Smooth muscle cell (in vitro differentiated cells): ENCODE data around the gene RGS7. TPM values are rescaled to one million over a fixed set of nuclear protein-coding genes. Genes with fewer than 3 reads are reported as not detected.

Experiments
- DNase-seq: peaks from one replicate; lab custom pipeline; 2025; ENCODE audit not compliant: unreplicated experiment; lab: John Stamatoyannopoulos, UW
- H2AFZ ChIP-seq: fragments of 200-600 bp; sonication (generic); 2 replicates; pipeline ENCODE4 v1.6.0; 2016; ENCODE audit warnings: antibody characterized with exemption, low read depth, mild to moderate bottlenecking
- H3F3A ChIP-seq: fragments of 200-600 bp; sonication (generic); 2 replicates; pipeline ENCODE4 v1.6.0; 2017; ENCODE audit warnings: antibody characterized with exemption, low read depth
- H3K27ac ChIP-seq: fragments of 200-600 bp; sonication (generic); 2 replicates; pipeline ENCODE4 v1.5.1; 2016; ENCODE audit warnings: low read depth, mild to moderate bottlenecking
- H3K27me3 ChIP-seq: fragments of 200-600 bp; sonication (generic); 2 replicates; pipeline ENCODE4 v1.6.1; 2016; ENCODE audit warnings: low read depth, mild to moderate bottlenecking
- H3K36me3 ChIP-seq: fragments of 200-600 bp; sonication (generic); 2 replicates; pipeline ENCODE4 v1.5.1; 2016; ENCODE audit warnings: low read depth
- H3K4me1 ChIP-seq: fragments of 200-600 bp; sonication (generic); 2 replicates; pipeline ENCODE4 v1.5.1; 2016; ENCODE audit warnings: low read depth
- H3K4me2 ChIP-seq: fragments of 200-600 bp; sonication (generic); 2 replicates; pipeline ENCODE4 v1.6.0; 2016; ENCODE audit warnings: mild to moderate bottlenecking
- H3K4me3 ChIP-seq: fragments of 200-600 bp; sonication (generic); 2 replicates; pipeline ENCODE4 v1.5.1; 2016; ENCODE audit warnings: mild to moderate bottlenecking
- H3K79me2 ChIP-seq: fragments of 200-600 bp; sonication (generic); 2 replicates; pipeline ENCODE4 v1.6.0; 2016; ENCODE audit warnings: low read depth, mild to moderate bottlenecking
- H3K9ac ChIP-seq: fragments of 200-600 bp; sonication (generic); 2 replicates; pipeline ENCODE4 v1.6.0; 2016; ENCODE audit warnings: low read depth
- H3K9me3 ChIP-seq: fragments of 200-600 bp; sonication (generic); replicated peaks from 2 replicates; pipeline ENCODE4 v1.5.1; 2016; ENCODE audit warnings: low read depth
- H4K20me1 ChIP-seq: fragments of 200-600 bp; sonication (generic); 2 replicates; pipeline ENCODE4 v1.6.0; 2016; ENCODE audit warnings: low read depth
- WGBS: methylation state at CpG from one replicate; pipeline ENCODE4 v1.1.7; 2016; ENCODE audit warnings: low lambda C conversion rate; 5-methylcytosine and 5-hydroxymethylcytosine counted together
- polyA plus RNA-seq: library from polyadenylated mRNA; unstranded; fragments of >200 nt; fragmentation: Nextera tagmentation; extraction: Ambion mirVana; gene quantifications from 2 replicates; pipeline ENCODE4 v1.2.1, GENCODE V29; 2016
- total RNA-seq: library from RNA; depleted of rRNA; stranded (reverse); fragments of >200 nt; gene quantifications from 2 replicates; pipeline ENCODE4 v1.2.3, GENCODE V29; 2014
- TF ChIP-seq, protein P1 (sequence below): fragments of 200-600 bp; sonication (generic); IDR thresholded peaks from 2 replicates; pipeline ENCODE4 v1.5.1; 2017; ENCODE audit warnings: borderline replicate concordance, mild to moderate bottlenecking, antibody characterized with exemption; ENCODE audit not compliant: insufficient read depth, poor library complexity, severe bottlenecking

The RGS7 gene
- total and polyA plus RNA-seq, 2 experiments from 2014 or later = 0.16 TPM; not detected in 1

DNA sequence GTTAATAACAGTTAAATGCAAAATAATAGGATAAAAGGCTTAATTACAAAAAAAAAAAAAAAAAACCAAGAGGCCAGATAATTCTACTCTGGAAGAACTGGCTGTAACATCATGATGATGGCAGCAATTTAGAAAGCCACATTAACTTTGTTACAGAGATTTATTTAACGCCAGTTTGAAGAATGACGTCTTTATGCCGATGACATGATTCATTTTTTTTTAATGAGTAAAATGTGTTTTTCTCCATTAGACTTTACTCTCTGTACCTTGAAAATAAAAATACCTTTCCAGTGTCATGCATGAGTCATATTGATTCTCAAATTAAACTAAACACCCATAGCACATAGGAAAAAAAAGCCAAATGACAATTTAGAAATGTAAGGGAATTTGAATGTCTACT lies 226.1 kb downstream of the RGS7 start:
- H3K9me3 ChIP-seq = no peaks in the 10 kb centered on the region
- H3F3A ChIP-seq = no peaks in the 10 kb centered on the region
- TF ChIP-seq, protein P1, sequence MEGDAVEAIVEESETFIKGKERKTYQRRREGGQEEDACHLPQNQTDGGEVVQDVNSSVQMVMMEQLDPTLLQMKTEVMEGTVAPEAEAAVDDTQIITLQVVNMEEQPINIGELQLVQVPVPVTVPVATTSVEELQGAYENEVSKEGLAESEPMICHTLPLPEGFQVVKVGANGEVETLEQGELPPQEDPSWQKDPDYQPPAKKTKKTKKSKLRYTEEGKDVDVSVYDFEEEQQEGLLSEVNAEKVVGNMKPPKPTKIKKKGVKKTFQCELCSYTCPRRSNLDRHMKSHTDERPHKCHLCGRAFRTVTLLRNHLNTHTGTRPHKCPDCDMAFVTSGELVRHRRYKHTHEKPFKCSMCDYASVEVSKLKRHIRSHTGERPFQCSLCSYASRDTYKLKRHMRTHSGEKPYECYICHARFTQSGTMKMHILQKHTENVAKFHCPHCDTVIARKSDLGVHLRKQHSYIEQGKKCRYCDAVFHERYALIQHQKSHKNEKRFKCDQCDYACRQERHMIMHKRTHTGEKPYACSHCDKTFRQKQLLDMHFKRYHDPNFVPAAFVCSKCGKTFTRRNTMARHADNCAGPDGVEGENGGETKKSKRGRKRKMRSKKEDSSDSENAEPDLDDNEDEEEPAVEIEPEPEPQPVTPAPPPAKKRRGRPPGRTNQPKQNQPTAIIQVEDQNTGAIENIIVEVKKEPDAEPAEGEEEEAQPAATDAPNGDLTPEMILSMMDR = no peak
- WGBS = 95% methylated on average over 3 of the region's 3 CpGs
- H2AFZ ChIP-seq = no peak overlapping the region
- H3K27me3 ChIP-seq = no peaks in the 10 kb centered on the region
- H3K27ac ChIP-seq = no peak overlapping the region
- H3K4me3 ChIP-seq = no peak overlapping the region
- H3K36me3 ChIP-seq = no peaks in the 10 kb centered on the region
- H3K4me1 ChIP-seq = no peaks in the 10 kb centered on the region
- no peaks in the 10 kb centered on the region for H3K79me2 ChIP-seq
- no peak for DNase-seq
- no peak overlapping the region for H3K9ac ChIP-seq
- H3K4me2 ChIP-seq = no peak overlapping the region
- H4K20me1 ChIP-seq = no peaks in the 10 kb centered on the region

DNA sequence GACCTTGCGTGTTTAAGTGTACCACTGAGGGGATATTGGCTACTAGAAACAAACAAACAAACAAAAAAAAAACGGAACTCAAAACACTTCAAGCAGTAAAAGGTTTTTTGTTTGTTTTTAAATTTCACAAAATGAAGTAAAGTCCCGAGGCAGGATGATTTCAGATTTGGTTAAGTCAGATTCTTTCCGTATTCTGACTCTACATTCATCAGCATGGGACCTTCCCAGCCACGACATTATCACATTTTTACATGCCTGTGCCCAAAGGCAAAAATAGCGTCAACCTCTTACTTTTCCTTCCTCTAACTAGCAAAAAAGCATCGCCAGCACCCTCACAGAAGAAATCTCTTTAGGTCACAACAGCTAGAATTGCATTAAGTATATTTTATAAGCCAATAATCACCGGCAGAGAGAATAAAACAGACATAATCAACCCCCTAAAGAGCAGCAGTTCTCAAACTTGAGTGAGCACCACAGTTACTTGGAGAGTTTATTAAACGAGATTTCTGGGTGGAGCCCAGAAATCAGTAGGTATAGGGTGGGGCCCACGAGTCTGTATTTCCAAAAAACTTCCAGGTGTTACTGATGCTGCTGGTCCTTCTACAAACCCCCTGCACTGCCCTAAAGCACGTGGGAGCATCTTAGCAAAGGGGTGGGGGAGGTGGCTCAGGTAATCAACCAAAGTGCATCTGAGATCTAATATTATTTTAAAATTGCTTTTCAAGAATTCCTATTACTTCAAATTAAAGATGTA lies 227.6 kb downstream of the RGS7 start:
- H3K4me1 ChIP-seq = no peaks in the 10 kb centered on the region
- H3K27me3 ChIP-seq = no peaks in the 10 kb centered on the region
- H3K36me3 ChIP-seq = no peaks in the 10 kb centered on the region
- H3K9ac ChIP-seq = no peak overlapping the region
- no peak overlapping the region for H2AFZ ChIP-seq
- no peaks in the 10 kb centered on the region for H3F3A ChIP-seq
- no peak overlapping the region for H3K4me2 ChIP-seq
- TF ChIP-seq, protein P1 = no peak
- H3K79me2 ChIP-seq = no peaks in the 10 kb centered on the region
- H3K4me3 ChIP-seq = no peak overlapping the region
- H3K9me3 ChIP-seq = no peaks in the 10 kb centered on the region
- H3K27ac ChIP-seq = no peak overlapping the region
- no peak for DNase-seq
- no peaks in the 10 kb centered on the region for H4K20me1 ChIP-seq
- WGBS = 65% methylated on average over 11 of the region's 11 CpGs

DNA sequence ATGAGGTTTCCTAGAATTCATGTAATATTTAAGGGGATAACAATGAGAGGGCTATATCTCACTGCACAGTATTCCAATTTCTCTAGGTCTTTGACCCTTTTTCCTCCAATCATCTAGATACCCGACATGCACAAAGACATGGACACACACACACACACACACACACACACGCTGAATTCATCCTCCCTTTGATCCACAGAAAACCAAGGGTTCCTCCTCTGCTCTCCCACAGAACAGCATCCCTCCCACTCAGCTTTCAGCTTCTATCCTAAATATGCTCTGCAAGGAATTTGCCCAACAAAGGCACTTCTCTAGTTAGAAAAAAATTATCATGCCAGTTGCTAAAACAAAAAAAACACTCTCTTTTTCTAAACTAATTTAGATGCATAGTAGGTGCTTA lies 231.7 kb downstream of the RGS7 start:
- H2AFZ ChIP-seq = no peak overlapping the region
- no peak overlapping the region for H3K27ac ChIP-seq
- H3K9me3 ChIP-seq = no peaks in the 10 kb centered on the region
- no peak overlapping the region for H3K9ac ChIP-seq
- no peak overlapping the region for H3K4me2 ChIP-seq
- H3K4me3 ChIP-seq = no peak overlapping the region
- H4K20me1 ChIP-seq = no peaks in the 10 kb centered on the region
- 100% methylated on average over 2 of the region's 2 CpGs for WGBS
- DNase-seq = no peak
- no peaks in the 10 kb centered on the region for H3K36me3 ChIP-seq
- H3F3A ChIP-seq = no peaks in the 10 kb centered on the region
- no peaks in the 10 kb centered on the region for H3K27me3 ChIP-seq
- H3K79me2 ChIP-seq = no peaks in the 10 kb centered on the region
- H3K4me1 ChIP-seq = no peaks in the 10 kb centered on the region
- TF ChIP-seq, protein P1 = no peak

DNA sequence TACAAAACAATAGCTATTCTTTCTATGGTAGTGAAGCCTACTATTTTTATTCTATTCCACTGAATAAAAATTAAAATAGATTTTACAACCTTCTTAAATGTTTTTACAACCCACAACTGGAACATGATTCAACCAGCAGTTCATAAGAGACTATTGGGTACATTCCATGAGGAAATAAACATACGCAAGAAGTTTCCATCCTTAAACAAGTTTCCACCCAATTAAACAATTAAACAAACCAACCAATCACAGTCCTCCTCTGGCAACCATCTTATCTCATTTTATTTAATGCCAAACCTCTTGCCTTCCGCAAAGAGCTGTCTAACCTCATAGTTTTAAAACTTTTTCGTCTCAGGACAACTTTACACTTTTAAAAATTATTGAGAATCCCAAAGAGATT lies 239.0 kb downstream of the RGS7 start:
- H3F3A ChIP-seq = no peaks in the 10 kb centered on the region
- TF ChIP-seq, protein P1 = no peak
- no peak for DNase-seq

More for the DNA sequence above, 239.0 kb downstream of the RGS7 start:
- Histone ChIP-seq H3K4me3 (no peak overlapping the region), H4K20me1 (no peaks in the 10 kb centered on the region), H3K9ac (no peak overlapping the region), H3K4me2 (no peak overlapping the region), H3K36me3 (no peaks in the 10 kb centered on the region), H3K27me3 (no peaks in the 10 kb centered on the region), H3K27ac (no peak overlapping the region), H3K9me3 (no peaks in the 10 kb centered on the region), H3K4me1 (no peaks in the 10 kb centered on the region), H3K79me2 (no peaks in the 10 kb centered on the region), H2AFZ (no peak overlapping the region)
- WGBS = 92% methylated on average over 3 of the region's 3 CpGs
